Measurements from ENCODE around the gene SLC7A5.
"Not testable (repeated sequence)": the region's sequence is repeated elsewhere in the genome, so short reads cannot be mapped to it uniquely, and the experiment has no call there.

Gene SLC7A5

GRCh38 chr16:87860553-87861299 lies 8.6 kb downstream of the SLC7A5 start:
- no peak for DNase-seq

GRCh38 chr16:87858151-87858993 lies 10.9 kb downstream of the SLC7A5 start:
- DNase-seq = not testable (repeated sequence)

DNA sequence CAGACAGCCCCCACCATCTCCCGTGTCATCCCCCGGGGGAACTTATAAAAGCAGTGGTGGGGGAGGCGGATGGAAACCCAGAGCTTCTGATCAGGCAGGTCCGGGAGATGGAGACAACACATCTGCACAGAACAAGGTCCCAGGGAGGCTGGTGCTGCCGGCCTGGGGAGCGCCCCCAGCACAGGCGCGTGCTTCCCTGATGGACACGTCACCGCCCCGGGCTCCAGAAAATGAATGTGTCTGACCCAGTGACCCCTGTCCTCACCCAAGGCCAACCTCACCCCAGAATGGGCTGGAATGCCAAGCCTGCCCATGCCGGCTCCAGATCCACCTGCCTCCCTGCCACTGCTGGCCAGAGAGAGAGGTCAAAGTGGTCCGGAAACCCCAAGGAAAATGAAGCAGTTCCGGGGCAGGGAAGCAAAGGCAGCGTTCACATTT lies 12.5 kb downstream of the SLC7A5 start:
- DNase-seq = no peak

GRCh38 chr16:87855852-87856715 lies 13.2 kb downstream of the SLC7A5 start:
- no peak for DNase-seq

DNA sequence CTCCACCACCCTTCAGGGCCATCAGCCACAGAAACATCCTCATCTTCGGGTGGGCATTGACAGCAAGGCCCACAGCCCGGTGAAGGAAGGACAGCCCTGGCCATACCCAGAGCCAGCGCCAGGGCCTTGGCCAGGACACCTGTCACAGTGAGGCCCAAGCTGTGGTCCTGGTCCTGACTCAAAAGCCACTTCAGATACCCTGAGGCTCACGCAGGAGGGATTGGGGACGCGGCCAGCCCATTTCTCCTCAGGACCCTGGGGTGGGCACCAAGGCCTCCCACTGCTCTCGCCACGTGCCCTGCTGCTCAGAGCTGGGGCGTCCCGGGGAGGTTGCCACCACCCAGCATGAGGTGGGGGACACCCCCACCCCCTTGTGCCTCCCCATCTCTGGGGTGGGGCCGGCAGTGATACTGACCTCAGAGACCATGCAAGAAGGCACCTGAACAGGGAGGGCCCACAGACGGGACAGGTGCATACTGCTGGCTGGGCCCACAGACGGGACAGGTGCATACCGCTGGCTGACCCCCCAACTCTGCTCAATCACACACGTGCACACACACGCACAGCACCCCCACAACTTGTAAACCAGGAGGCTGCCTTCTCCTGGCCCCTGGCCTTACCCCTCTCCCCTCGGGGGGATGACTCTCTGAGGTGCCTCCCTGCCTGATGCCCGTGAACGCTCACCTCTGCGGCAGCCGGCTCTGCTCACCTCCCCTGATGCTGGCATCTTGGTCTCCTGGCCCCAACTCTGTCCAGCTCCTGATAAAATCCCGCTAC lies 14.2 kb downstream of the SLC7A5 start:
- DNase-seq = no peak

GRCh38 chr16:87854053-87854906 lies 15.0 kb downstream of the SLC7A5 start:
- DNase-seq = peak; percentile 42

GRCh38 chr16:87853411-87854052 lies 15.8 kb downstream of the SLC7A5 start:
- DNase-seq = peak; percentile 44

DNA sequence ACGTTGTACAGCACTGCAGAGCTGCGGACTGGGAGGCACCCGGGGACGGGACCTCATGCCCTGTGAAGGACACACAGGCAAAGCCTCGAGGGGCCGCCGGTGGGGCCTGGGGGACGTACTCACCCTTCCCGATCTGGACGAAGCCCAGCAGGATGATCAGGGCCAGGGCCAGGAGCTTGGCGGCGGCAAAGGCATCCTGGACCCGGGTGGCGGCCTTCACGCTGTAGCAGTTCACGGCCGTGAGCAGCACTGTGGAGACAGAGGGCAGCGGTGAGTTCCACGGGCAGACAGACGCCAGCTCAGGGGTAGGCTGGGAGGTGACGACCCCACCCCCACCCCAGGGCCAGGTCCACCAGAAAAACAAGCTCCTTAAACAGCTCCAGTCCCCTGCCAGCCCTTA lies 17.7 kb downstream of the SLC7A5 start:
- no peak for DNase-seq

DNA sequence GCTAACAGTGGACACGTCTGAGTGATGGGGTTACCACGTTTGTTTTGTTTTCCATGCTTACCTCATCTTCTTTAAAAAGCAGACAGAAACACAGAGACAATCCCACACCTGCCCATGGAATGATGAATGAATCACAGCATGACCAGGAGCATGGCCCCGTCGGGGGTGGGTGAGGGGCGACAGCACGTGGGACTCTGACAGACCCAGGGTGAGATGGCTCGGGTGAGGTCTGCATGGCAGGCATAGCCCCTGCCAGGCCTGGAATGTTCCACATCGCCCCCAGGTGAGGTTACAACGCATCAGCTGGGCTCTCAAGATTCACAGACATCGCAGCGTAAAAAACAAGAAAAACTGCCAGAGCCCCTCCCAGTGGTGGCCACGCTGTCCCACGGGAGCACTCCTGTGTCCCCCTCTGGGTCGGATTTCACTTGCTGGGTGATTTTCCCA lies 18.1 kb downstream of the SLC7A5 start:
- DNase-seq = no peak

GRCh38 chr16:87850009-87851006 lies 19.0 kb downstream of the SLC7A5 start:
- DNase-seq = peak; percentile 40

DNA sequence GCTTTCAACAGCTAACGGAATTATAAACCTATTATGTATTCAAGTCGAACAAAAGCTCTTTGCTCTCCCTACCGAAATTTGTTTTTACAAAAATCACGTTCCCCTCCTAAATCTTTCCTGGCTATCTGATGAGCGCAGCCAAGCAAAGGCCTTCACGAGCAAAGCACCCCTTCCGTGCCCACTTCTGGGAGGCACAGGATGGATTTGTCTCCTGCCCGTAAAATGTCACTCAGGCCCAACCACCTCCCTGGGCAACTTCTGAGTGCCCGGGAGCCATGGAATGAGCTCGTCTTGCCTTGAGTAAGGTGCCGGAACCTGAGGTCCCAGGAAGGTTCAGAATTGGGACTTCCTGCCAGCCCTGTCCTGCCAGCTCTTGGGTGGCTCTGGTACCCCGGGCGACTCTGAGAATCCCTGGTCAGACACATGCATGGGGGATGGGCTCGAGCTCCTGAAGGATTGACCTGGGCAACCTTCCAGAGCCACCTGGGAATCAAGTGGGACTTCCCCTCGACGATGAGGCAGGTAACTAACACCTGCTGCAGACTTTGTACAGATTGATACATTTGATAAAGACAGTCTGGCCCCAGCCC lies 19.8 kb downstream of the SLC7A5 start:
- DNase-seq = no peak

DNA sequence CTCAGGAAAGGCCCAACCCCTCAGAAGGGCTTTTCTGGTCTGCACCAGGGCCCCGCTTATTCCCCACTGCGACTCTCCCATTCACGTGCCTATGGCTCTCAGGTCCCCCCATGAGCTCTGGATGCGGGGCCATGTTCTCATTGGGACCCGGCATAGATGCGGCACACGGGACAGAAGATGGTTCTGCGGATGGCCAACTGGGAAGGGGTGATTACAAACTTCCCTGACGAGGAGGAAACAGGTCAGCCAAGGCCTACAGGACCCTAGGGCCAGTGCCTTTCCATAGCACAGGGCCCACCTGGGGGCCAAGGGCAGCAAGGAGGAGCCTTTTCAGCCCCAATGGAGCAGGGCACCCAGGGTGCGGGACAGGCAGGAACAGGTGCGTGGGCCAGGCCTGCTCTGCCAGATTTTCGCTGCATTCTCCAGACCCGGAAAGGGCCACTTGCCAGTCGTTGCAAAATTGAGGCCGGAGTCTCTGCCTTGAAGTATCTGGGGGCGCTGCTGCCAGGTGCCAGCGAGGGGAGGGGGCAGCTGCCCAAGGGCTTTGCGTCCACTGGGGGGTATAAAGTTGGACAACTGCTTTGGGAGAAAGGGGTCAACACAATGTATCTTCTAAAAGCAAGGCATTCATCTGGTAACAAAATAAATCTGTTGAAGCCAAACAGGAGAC lies 20.5 kb downstream of the SLC7A5 start:
- DNase-seq = no peak

DNA sequence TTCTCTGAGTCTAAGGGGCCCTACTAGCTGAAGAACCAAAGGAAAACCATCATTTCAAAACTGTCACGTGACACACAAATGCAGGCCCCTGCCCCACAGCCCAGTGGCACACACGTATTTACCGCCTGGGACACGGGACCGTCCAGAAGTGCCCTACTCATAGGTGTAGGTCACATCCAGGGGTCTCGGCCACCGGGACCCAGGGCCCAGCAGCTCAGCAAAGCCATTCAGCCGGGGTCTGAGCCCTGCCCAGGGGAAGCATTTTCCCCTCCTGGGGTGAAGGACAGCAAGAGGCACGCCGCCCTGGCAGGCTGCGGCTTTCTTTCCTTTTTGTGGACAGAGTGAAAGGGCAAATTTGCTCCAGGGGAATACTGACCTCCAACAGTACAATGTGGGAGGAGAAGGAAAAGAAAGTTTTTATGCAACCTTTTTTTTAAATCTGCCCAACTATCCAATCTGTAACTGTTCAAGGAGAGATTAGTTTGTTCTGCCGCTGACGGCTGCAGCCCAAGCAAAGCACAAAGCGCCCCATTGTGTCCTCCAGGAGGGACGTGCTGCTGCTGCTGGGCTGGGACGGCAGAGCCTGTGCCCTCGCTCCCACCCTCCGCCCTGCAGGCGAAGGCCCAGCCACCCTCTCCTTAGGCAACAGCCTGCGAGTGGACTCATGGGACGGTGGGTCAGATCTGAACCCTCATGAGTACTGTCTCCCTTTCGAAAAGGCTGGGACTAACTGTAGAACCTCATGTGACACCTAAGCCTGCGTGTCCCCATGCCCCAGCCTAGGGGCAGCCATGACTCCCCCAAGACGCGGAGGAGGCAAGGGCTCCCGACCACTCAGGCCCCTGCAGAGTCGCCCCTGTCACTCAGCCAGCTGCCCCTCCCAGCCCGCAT lies 21.3 kb downstream of the SLC7A5 start:
- no peak for DNase-seq

- DNase-seq = no peak
Measured at GRCh38 chr16:87847467-87847784, 21.9 kb downstream of the SLC7A5 start.

DNA sequence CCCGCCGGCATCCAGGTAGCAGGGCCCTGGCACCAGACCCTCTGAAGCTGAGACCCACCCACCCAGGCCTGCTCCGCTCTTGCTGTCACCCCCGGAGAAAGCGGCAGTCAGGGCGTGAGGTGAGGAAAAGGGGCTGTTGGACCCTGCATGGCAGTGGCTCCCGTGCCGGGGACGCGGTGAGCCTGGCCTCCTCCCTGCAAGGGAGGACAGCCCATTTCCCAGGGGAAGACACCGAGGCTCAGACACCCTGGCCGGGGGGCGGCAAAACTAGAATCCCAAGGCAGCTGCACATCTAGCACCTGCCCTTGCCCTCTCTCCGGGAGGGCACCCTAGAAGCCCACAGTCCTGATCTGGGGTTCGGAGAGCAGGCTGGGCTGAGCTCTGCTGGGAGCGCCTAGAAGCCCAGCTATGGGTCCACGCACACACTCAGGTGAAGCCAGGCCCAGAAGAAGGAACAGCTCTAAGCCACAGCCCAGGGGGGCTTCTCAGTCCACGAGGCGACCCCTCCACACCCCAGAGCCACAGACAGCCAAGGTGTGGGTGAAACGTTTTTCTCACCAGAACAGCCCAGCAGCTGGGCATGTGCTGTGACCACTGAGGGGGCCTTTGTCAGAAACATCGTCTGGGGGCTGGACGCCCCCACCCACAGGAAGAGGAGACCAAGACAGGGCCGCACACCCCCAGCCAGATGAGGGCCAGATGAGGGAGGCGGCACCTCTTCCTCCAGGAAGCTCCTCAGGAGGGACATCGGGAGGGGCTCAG lies 22.4 kb downstream of the SLC7A5 start:
- DNase-seq = no peak

DNA sequence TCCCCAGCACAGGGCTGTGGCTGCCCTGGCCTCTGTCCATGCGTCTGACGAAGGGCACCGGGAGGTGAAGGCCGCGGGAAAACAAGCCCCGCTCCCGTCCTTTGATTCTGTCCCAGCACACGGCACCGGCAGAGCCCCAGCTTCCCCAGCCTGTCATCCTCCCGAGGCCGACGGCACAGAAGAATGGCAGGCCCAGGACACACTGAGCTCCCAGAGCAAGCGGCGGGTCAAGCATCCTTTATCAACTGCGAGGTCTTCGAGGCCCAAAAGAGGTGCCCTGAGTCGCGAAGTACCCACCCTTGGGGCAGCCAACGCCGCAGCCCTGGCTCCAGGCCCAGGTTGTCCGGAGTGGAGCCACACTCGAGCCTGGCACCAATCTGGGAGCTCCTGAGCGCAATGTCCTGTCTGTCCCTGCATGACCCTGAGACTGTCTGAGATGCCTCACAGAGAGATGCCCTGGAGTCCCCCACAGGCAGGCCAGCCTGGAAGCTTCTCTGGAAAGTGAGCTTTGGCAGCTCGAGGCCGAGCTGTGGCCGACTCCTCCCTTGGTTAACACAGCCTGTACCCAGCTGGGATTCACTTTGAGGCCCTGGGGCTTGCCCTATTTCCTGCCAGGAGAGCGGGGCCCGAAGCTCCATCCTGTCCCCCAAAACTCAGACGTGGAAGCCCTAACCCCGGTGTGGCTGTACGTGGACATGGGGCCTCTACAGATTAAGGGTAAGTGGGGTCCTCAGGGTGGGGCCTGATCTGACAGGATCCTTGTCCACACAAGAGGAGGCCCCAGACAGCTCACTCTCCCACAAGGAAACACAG lies 23.3 kb downstream of the SLC7A5 start:
- no peak for DNase-seq
